Activated CD8-positive, alpha-beta memory T cell treated with anti-CD3 and anti-CD28 coated beads for 48 hours (primary cell): ENCODE data around the gene TH.
"Not testable (repeated sequence)": the region's sequence is repeated elsewhere in the genome, so short reads cannot be mapped to it uniquely, and the experiment has no call there.

ENCODE experiments used
- DNase-seq, 3 experiments: peaks; one replicate each; pipeline ENCODE4 v3.0.0-alpha.2; 2020; ENCODE audit warnings: low read depth in 2 of 3, low spot score in 2 of 3

The TH gene

DNA sequence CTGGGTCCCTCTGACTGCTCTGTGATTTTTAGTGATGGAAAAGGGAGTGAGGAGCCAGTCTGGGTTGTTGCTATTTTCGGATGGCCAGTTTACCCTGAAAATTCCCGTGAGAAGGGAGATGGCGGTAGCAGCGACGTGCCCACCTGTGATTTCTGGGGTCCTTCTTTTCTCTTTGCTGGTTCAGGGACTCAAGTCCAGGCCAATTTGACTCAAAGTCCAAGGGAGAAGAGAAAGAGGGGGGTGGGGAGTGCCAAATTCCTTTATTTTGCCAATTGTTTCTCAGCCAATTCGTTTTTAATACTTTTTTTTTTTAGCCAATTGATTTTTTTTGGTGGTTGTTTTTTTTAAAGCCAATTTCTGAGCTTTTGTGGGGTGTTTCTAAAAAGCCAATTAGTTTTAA lies 39.4 kb downstream of the TH start:
- DNase-seq = no peak

GRCh38 chr11:2131371-2132236 lies 40.0 kb downstream of the TH start:
- DNase-seq = no peak

DNA sequence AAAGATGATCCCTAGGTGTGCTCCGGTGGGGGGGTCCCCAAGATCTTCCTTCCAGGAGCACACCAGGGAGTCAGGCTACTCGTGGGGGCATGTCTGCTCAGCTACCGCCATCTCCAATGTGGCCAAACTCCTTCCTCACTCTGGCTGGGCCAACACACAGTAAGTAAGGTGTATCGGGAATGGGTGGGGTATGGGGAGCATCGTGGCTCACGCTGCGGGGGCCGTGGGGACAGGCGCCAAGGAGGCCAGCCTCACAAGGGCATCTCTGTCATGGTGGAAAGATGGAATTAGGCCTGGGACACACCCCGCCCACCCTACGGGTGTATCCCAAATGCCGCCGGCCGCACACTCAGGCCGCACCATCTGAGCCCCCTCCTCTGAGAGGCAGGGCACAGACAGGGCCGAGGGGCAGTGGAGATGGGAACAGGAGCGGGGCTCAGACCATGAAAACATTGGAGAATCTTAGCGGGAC lies 40.7 kb downstream of the TH start:
- no peak for DNase-seq

GRCh38 chr11:2129699-2130366 lies 41.8 kb downstream of the TH start:
- no peak for DNase-seq

GRCh38 chr11:2129308-2129698 lies 42.3 kb downstream of the TH start:
- no peak for DNase-seq

DNA sequence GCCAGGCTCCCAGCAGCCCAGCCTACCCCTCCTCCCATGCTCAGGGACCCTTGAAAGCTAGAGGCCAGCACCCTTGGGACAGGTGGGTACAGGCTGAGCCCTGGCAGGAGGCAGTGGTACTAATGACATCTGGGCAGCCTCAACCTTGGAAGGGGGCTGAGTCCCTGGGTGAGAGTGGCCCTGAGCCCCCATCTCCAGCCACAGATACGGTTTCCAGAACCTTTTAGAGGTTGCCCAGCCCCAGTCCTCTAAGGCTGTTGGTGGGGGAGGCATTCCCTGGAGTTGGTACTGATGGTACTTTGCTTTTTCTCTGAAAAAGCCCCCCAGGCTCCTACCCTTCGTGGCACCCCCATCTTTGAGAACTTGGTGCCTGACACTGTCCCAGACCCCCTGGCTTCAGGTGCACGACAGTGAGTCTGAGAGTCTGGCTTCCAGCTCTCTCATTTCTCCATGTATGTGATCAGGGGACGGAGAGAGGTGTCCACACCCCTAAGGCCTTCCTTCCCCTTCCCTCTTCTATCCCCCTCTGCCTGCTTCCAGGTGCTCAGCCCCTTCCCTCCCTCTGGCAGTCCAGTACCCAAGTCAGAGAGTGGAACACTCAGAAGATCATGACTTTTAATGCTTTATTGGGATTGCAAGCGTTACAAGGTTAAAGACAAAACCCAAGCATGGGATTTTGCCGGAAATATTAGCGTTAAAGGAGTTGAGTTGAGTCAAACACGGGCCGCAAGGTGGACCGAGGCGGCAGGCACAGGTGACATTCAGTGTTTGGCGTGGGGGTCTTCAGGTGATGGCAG lies 42.9 kb downstream of the TH start:
- DNase-seq = no peak

- DNase-seq = no peak
Measured at GRCh38 chr11:2128130-2128510, 43.5 kb downstream of the TH start.

DNA sequence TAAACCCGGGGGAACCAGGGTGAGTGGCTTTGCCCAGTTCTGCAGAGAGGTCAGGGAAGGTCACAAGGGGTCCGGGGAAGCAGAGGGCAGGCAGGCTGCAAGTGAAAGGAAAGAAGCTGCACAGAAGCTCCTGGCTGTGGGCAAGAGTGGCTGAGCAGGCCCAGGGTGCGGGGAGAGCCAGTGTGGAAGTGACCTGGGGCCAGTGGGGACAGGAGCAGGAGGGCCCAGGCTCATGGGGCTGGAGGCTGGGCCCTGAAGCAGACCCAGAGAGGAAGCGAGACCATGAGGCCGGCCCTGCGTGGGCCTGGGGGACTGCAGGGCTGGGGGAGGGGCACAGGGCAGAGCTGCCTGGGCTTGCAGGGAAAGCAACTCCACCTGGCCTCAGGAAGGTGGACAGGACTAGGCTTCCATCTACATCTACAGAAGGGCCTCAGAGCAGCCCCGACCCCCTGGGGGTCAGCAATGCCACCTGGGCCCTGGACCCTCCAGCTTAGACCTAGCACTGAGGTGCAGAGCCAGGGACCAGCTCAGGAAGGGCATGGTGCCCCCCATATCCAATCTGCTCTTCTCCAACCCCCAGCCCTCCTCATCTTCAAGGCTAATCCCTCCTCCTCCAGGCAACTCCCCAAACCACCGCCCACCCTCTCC lies 44.0 kb downstream of the TH start:
- DNase-seq = no peak

DNA sequence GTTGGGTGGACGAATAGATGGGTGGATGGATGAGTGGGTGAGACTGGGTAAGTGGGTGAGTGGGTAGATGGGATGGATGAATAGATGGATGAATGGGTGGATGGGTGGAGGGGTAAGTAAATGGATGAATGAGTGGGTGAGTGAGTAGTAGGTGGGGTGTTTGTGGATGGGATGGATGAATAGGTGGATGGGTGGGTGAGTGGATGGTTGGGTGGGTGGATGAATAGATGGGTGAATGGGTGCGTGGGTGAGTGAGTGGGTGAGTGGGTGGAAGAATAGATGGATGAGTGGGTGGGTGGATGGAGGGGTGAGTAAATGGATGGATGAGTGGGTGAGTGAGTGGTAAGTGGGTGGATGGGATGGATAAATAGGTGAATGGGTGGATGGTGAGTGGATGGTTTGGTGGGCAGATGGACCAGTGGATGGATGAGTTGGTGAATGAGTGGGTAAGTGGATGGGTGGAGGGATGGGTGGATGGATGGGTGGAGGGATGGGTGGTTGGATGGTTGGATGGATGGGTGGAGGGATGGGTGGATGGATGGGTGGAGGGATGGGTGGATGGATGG lies 45.0 kb downstream of the TH start:
- no peak for DNase-seq

DNA sequence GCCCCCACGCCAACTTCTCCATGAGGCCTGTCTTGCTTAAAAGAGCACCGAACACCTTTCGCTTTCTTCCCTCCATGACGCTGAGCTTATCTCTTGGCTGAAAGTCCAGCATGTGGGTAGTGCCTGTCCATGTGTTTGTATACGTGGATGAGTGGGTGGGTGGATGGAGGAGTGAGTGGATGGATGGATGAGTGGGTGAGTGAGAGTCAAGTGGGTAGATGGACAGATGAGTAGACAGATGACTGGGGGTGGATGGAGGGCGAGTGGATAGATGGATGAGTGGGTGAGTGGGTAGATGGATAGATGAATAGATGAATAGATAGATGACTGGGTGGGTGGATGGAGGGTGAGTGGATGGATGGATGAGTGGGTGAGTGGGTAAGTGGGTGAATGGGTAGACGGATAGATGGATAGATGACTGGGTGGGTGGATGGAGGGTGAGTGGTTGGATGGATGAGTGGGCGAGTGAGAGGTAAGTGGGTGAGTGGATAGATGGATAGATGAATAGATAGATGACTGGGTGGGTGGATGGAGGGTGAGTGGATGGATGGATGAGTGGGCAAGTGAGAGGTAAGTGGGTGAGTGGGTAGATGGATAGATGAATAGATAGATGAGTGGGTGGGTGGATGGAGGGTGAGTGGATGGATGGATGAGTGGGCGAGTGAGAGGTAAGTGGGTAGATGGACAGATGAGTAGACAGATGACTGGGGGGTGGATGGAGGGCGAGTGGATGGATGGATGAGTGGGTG lies 46.7 kb downstream of the TH start:
- not testable (repeated sequence) for DNase-seq

DNA sequence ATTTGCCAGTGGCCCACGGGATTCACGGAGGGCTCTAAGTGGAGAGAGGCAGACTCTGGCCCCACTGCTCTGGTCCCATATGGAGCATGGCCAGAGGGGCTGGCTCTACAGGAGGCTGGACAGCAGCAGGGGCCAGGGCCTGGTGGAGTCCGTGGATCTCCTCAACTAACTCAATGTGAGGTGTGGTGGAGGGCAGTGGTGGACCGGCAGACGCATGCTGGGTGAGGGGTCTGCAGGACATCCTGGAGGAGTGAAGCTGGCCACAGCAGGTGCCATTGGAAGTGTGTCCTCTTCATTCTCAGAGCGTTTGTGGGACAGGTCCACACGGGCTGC lies 48.0 kb downstream of the TH start:
- no peak for DNase-seq

- DNase-seq = no peak
Measured at GRCh38 chr11:2122907-2123627, 48.5 kb downstream of the TH start.

DNA sequence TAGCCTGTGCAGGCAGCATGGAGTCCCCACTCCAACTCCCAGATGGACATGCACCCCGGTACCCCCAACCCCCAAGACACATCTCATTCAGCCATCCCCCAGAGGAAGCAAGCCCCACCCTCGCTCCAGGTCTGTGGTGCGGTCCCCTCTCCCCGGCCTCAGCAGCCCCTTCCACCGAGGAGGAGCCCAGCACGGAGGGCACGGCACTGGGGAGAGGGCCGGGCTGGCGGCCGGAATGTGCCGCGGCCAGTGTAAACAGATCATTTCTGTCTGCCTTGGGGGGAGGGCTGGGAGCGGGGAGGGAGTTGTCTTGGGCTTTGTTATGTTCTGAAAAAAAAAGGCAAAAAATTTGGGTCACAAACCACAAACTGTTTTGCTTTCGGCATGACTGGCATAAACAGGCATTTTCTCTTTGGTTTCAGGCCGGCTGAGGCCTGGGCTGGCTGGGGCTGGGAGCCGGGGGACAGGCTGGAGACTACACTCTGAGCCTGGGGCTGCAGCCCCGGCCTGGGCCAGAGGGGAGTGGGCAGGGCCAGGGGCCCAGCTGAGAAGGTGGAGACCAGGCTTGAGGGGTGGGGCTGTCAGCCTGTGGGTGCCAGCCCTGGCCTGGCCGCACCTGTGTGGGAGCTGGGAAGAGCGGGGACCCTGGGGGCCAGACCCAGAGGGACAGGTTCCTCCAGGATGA lies 49.3 kb downstream of the TH start:
- DNase-seq = no peak

- no peak for DNase-seq
Measured at GRCh38 chr11:2121227-2122130, 50.1 kb downstream of the TH start.

- DNase-seq = no peak
Measured at GRCh38 chr11:2120359-2121100, 51.1 kb downstream of the TH start.

GRCh38 chr11:2118677-2119076 lies 52.9 kb downstream of the TH start:
- DNase-seq = no peak

DNA sequence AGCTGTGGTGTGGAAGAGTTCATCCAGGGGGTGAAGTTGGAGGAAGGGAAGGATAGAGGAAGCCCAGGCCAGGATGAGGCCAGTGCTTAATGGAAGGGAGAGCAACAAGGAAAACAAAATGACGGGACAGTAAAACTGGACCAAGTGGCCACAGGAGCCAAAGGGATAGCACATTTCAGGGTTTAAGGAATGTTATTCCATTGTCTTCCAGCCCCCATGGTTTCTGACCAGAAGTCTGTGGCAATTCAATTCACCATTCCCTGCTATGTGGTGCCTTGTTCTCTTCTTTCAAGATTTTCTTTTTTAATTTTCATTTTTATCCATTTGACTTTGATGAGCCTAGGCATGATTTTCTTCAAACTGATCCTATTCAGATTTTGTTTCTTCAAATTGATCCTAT lies 54.9 kb downstream of the TH start:
- DNase-seq = no peak
